ENCODE measurements around the gene CYP27C1. TPM values are rescaled to one million over a fixed set of nuclear protein-coding genes. Genes with fewer than 3 reads are reported as not detected.
"Not testable (repeated sequence)": the region's sequence is repeated elsewhere in the genome, so short reads cannot be mapped to it uniquely, and the experiment has no call there.

Gene CYP27C1
- total and polyA plus RNA-seq, 12 donors: 0.11 to 0.97 (median 0.22) TPM; not detected in 3

GRCh38 chr2:127254386-127254981 is 34.4 kb upstream of the CYP27C1 start:
- intact Hi-C loops (cut with DNase I): no loop called here
- Histone ChIP-seq H3K36me3 (replicated peaks in 1 of 2) (peaks cover 0 to 26% of the 10 kb centered on the region in 2 donors), H3K27ac (no peak overlapping the region), H3K9me3 (replicated peaks in 1 of 3) (no peaks in the 10 kb centered on the region), H3K4me3 (no peak overlapping the region), H3K4me1 (replicated peaks in 1 of 2) (no peaks in the 10 kb centered on the region), H3K27me3 (no peaks in the 10 kb centered on the region)
- TF ChIP-seq POLR2A (IDR thresholded peaks at IDR 0.05): no peak
- TF ChIP-seq CTCF (IDR thresholded peaks at IDR 0.05): no peak
- DNase-seq: no peak
- WGBS, 4 donors: 80 to 85% (median 84%) methylated on average over 7 of the region's 7 CpGs

- DNase-seq; H3K4me3 ChIP-seq; H3K36me3 ChIP-seq (replicated peaks in 1 of 2); H3K4me1 ChIP-seq (replicated peaks in 1 of 2); intact Hi-C loops (cut with DNase I); H3K27ac ChIP-seq; H3K27me3 ChIP-seq; H3K9me3 ChIP-seq (replicated peaks in 1 of 3): not testable (repeated sequence)
- 69 to 81% (median 70%) methylated on average over 2 of the region's 2 CpGs for WGBS, 4 donors
Measured at GRCh38 chr2:127241184-127241583, 21.1 kb upstream of the CYP27C1 start.

- WGBS, 4 donors: 86 to 96% (median 95%) methylated on average over 1 of the region's 1 CpG
- Histone ChIP-seq H3K27ac (no peak overlapping the region), H3K36me3 (replicated peaks in 1 of 2) (no peaks in the 10 kb centered on the region), H3K27me3 (no peaks in the 10 kb centered on the region), H3K4me1 (replicated peaks in 1 of 2) (no peaks in the 10 kb centered on the region), H3K4me3 (no peak overlapping the region), H3K9me3 (replicated peaks in 1 of 3) (no peaks in the 10 kb centered on the region)
- TF ChIP-seq CTCF (IDR thresholded peaks at IDR 0.05) (no peak), POLR2A (IDR thresholded peaks at IDR 0.05) (no peak)
- intact Hi-C loops (cut with DNase I): no loop called here
- DNase-seq: no peak
Measured at GRCh38 chr2:127239395-127239794, 19.3 kb upstream of the CYP27C1 start.

GRCh38 chr2:127237768-127238167 is 17.7 kb upstream of the CYP27C1 start:
- H3K36me3 ChIP-seq (replicated peaks in 1 of 2); intact Hi-C loops (cut with DNase I): not testable (repeated sequence)

GRCh38 chr2:127235082-127235702 is 15.1 kb upstream of the CYP27C1 start:
- intact Hi-C loops (cut with DNase I): no loop called here
- no peaks in the 10 kb centered on the region for H3K9me3 ChIP-seq (replicated peaks in 1 of 3)
- 77 to 89% (median 86%) methylated on average over 6 of the region's 6 CpGs for WGBS, 4 donors
- H3K27ac ChIP-seq: no peak overlapping the region
- DNase-seq: no peak
- TF ChIP-seq CTCF (IDR thresholded peaks at IDR 0.05) (no peak), POLR2A (IDR thresholded peaks at IDR 0.05) (no peak)
- no peaks in the 10 kb centered on the region for H3K36me3 ChIP-seq (replicated peaks in 1 of 2)
- H3K27me3 ChIP-seq: no peaks in the 10 kb centered on the region
- no peak overlapping the region for H3K4me3 ChIP-seq
- H3K4me1 ChIP-seq (replicated peaks in 1 of 2): no peaks in the 10 kb centered on the region

More at GRCh38 chr2:127237768-127238167, 17.7 kb upstream of the CYP27C1 start:
- not testable (repeated sequence) for H3K9me3 ChIP-seq (replicated peaks in 1 of 3); DNase-seq; H3K4me3 ChIP-seq; H3K27me3 ChIP-seq; H3K4me1 ChIP-seq (replicated peaks in 1 of 2); H3K27ac ChIP-seq
- 49 to 65% (median 59%) methylated on average over 2 of the region's 2 CpGs for WGBS, 4 donors

All from adrenal gland (tissue), 12 donors.